ENCODE results near the gene SOX18.

DNA sequence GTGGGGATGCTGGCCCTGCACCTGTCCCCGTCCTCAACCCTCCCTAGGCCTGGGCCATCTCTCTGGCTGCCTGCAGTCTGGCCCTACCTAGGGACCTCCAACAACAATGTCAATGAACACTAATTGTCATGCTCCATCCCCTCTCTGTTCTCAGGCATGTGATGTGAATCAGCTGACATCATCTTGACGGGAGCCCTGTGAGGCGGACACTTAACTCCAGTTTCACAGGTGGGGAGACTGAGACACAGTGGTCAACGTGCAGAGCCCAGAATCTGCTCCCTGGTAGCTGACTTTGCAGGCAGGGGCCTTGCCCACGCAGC is 12.8 kb upstream of the SOX18 start:
- TF ChIP-seq, protein P1, sequence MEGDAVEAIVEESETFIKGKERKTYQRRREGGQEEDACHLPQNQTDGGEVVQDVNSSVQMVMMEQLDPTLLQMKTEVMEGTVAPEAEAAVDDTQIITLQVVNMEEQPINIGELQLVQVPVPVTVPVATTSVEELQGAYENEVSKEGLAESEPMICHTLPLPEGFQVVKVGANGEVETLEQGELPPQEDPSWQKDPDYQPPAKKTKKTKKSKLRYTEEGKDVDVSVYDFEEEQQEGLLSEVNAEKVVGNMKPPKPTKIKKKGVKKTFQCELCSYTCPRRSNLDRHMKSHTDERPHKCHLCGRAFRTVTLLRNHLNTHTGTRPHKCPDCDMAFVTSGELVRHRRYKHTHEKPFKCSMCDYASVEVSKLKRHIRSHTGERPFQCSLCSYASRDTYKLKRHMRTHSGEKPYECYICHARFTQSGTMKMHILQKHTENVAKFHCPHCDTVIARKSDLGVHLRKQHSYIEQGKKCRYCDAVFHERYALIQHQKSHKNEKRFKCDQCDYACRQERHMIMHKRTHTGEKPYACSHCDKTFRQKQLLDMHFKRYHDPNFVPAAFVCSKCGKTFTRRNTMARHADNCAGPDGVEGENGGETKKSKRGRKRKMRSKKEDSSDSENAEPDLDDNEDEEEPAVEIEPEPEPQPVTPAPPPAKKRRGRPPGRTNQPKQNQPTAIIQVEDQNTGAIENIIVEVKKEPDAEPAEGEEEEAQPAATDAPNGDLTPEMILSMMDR (conservative IDR thresholded peaks at IDR 0.05; ENCODE audit: low read length) = no peak
- TF ChIP-seq EZH2phosphoT487 (IDR thresholded peaks at IDR 0.05; ENCODE audit: borderline replicate concordance) = no peak
